ENCODE measurements around the gene DCTN5. TPM values are rescaled to one million over a fixed set of nuclear protein-coding genes. Genes with fewer than 3 reads are reported as not detected.
"Not testable (repeated sequence)": the region's sequence is repeated elsewhere in the genome, so short reads cannot be mapped to it uniquely, and the experiment has no call there.

DCTN5 gene
- total RNA-seq, 2 donors from 2014 or later: 23.5 to 38.3 TPM

DNA sequence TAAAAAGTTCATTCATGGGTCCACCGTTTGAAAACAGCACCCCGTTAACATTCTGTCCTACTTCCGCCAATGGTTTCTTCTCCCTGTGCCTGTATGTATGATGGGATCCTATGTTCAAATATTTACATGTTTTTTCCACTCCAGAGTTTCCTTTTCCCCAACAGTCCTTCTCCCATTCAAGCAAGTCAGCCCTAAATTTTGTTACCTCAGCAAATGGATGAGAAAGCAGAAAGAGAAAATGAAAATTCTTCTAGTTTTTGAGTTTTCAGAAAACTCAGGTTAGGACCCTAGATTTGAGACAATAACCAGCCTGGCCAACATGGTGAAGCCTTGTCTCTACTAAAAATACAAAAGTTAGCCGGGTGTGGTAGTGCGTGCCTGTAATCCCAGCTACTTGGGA is 75.2 kb downstream of the DCTN5 start:
- Histone ChIP-seq H3K4me1 (ENCODE audit: control insufficient read depth in 1 of 2, low read depth in 2 of 2) (no peaks in the 10 kb centered on the region), H3K4me3 (no peak overlapping the region), H3K36me3 (no peaks in the 10 kb centered on the region), H3K27ac (no peak overlapping the region), H3K9me3 (no peaks in the 10 kb centered on the region), H3K27me3 (replicated peaks; ENCODE audit: insufficient read depth) (peaks cover 4% of the 10 kb centered on the region)
- no peak for ATAC-seq (ENCODE audit: insufficient number of reproducible peaks, low FRiP score, low read depth)
- TF ChIP-seq, protein P1, sequence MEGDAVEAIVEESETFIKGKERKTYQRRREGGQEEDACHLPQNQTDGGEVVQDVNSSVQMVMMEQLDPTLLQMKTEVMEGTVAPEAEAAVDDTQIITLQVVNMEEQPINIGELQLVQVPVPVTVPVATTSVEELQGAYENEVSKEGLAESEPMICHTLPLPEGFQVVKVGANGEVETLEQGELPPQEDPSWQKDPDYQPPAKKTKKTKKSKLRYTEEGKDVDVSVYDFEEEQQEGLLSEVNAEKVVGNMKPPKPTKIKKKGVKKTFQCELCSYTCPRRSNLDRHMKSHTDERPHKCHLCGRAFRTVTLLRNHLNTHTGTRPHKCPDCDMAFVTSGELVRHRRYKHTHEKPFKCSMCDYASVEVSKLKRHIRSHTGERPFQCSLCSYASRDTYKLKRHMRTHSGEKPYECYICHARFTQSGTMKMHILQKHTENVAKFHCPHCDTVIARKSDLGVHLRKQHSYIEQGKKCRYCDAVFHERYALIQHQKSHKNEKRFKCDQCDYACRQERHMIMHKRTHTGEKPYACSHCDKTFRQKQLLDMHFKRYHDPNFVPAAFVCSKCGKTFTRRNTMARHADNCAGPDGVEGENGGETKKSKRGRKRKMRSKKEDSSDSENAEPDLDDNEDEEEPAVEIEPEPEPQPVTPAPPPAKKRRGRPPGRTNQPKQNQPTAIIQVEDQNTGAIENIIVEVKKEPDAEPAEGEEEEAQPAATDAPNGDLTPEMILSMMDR (IDR thresholded peaks at IDR 0.05): no peak
- DNase-seq (ENCODE audit: low spot score): no peak

DNA sequence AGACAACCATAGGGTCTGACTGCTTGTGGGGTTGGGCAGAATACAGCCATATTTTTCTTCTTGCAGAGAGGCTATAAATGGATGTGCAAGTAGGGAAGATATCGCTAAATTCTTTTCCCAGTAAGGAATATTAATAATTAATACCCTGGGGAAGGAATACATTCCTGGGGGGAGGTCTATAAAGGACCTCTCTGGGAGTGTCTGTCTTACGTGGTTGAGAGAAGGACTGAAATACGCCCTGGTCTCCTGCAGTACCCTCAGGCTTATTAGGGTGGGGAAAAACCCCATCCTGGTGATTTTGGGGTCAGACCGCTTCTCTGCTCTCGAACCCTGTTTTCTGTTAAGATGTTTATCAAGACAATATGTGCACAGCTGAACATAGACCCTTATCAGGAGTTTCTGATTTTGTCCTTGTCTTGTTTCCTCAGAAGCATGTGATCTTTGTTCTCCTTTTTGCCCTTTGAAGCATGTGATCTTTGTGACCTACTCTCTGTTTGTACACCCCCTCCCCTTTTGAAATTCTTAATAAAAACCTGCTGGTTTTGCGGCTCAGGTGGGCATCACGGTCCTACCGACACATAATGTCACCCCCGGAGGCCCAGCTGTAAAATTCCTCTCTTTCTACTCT is 81.5 kb downstream of the DCTN5 start:
- not testable (repeated sequence) for DNase-seq (ENCODE audit: low spot score); H3K27me3 ChIP-seq (replicated peaks; ENCODE audit: insufficient read depth); H3K4me1 ChIP-seq (ENCODE audit: control insufficient read depth in 1 of 2, low read depth in 2 of 2); H3K27ac ChIP-seq; H3K36me3 ChIP-seq; ATAC-seq (ENCODE audit: insufficient number of reproducible peaks, low FRiP score, low read depth); H3K9me3 ChIP-seq; H3K4me3 ChIP-seq

DNA sequence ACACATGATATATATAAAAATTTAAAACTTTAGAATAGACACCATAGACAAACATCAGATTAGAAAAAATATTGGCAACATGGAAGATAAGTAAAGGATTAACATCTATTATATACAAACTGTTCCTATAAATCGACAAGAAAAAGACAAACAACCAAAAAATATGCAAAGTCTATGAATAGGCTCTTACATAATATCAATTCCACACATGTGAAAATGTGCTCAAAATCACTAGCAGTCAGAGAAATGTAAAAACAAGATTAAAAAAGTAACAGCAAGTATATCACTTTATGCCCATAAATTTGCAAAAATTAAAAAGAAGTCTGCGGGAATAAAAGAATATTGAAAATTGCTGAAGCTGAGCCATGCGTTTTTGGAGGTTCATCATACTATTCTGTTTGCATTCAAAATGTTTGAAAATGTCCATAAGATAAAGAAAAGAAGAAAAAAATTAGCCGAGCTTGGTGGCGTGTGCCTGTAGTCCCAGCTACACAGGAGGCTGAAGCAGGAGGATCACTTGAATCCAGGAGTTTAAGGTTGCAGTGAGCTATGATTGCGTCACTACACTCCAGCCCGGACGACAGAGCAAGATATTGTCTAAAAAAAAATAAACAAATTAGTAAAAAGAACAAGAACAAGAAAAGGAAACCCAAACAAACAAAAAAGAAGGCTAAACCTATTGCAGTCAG is 83.0 kb downstream of the DCTN5 start:
- ATAC-seq (ENCODE audit: insufficient number of reproducible peaks, low FRiP score, low read depth): no peak
- no peak for DNase-seq (ENCODE audit: low spot score)
- Histone ChIP-seq H3K27me3 (replicated peaks; ENCODE audit: insufficient read depth) (no peaks in the 10 kb centered on the region), H3K9me3 (peaks cover 2% of the 10 kb centered on the region), H3K4me3 (no peak overlapping the region), H3K36me3 (no peaks in the 10 kb centered on the region), H3K4me1 (ENCODE audit: control insufficient read depth in 1 of 2, low read depth in 2 of 2) (no peaks in the 10 kb centered on the region), H3K27ac (no peak overlapping the region)
- TF ChIP-seq, protein P1 (IDR thresholded peaks at IDR 0.05): no peak

DNA sequence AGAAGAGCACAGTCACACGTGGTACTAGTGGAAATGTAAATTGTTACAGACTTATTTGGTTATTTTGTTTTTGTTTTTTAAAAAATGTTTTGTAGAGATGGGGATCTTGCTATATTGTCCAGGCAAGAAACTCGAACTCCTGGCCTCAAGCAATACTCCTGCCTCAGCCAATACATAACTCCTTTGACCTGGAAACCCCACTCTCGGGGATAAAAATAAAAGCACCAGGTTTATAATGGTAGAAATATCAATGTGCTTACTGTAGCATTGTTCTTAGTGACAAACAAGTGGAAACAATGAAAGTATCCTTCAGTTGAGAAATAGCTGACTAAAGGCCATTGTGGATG is 83.5 kb downstream of the DCTN5 start:
- H3K27me3 ChIP-seq (replicated peaks; ENCODE audit: insufficient read depth): no peaks in the 10 kb centered on the region
- H3K36me3 ChIP-seq: no peaks in the 10 kb centered on the region
- ATAC-seq (ENCODE audit: insufficient number of reproducible peaks, low FRiP score, low read depth) (no peak), DNase-seq (ENCODE audit: low spot score) (no peak)
- no peak overlapping the region for H3K4me3 ChIP-seq
- H3K4me1 ChIP-seq (ENCODE audit: control insufficient read depth in 1 of 2, low read depth in 2 of 2): no peaks in the 10 kb centered on the region
- H3K27ac ChIP-seq: no peak overlapping the region
- H3K9me3 ChIP-seq: peaks cover 2% of the 10 kb centered on the region
- TF ChIP-seq, protein P1 (IDR thresholded peaks at IDR 0.05): no peak

DNA sequence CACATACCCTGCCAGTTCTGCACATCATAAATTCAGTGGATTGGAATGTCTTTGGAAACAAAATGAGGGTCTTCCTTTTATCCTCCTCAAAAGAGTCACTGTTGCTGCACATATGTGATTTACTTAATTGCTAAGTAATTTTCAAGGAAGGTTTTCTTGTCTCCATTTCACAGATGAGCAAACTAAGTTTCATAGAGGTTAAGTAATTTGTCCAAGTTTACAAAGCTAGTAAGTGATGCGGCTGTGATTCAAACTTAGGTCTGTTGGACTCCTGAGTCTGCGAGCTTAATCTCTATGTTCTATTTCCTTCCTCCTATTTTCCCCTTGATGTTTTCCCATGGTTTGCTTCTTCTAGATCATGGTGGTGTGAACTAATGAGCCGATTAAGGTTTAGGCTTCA is 85.4 kb downstream of the DCTN5 start:
- Histone ChIP-seq H3K4me1 (ENCODE audit: control insufficient read depth in 1 of 2, low read depth in 2 of 2) (no peaks in the 10 kb centered on the region), H3K9me3 (peaks cover 2% of the 10 kb centered on the region), H3K27me3 (replicated peaks; ENCODE audit: insufficient read depth) (no peaks in the 10 kb centered on the region), H3K4me3 (no peak overlapping the region), H3K36me3 (no peaks in the 10 kb centered on the region), H3K27ac (no peak overlapping the region)
- no peak for DNase-seq (ENCODE audit: low spot score)
- no peak for ATAC-seq (ENCODE audit: insufficient number of reproducible peaks, low FRiP score, low read depth)
- TF ChIP-seq, protein P1 (IDR thresholded peaks at IDR 0.05): no peak

Other genes starting within 250 kb of the DCTN5 start
- gene COG7, start 188.3 kb upstream of the DCTN5 start, total RNA-seq: 10 to 100 TPM; 27.8 to 37.6 TPM
- 10 to 100 TPM; 61.7 to 61.9 TPM for gene GGA2, start 131.0 kb upstream of the DCTN5 start, total RNA-seq
- 10 to 100 TPM; 26.3 to 29.8 TPM for gene EARS2, start 84.1 kb upstream of the DCTN5 start, total RNA-seq
- 10 to 100 TPM; 56.0 to 84.9 TPM for gene UBFD1, start 83.7 kb upstream of the DCTN5 start, total RNA-seq
- 10 to 100 TPM; 48.7 to 63.1 TPM for gene NDUFAB1, start 45.1 kb upstream of the DCTN5 start, total RNA-seq
- gene PALB2, start 156 bp upstream of the DCTN5 start, total RNA-seq: 10 to 100 TPM in 1 of 2 donors, 1 to 10 TPM in 1; 5.1 to 14.2 TPM
- 1 to 10 TPM; 1.2 to 7.2 TPM for gene PLK1, start 37.4 kb downstream of the DCTN5 start, total RNA-seq
- 1 to 10 TPM in 1 of 2 donors, not detected in 1; 3.2 TPM for gene ERN2, start 71.8 kb downstream of the DCTN5 start, total RNA-seq
- not detected for gene CHP2, start 113.6 kb downstream of the DCTN5 start, total RNA-seq
- gene PRKCB, start 194.5 kb downstream of the DCTN5 start, total RNA-seq: 1 to 10 TPM; 3.4 to 7.5 TPM